ENCODE measurements around the gene PLXNC1.

Gene PLXNC1

DNA sequence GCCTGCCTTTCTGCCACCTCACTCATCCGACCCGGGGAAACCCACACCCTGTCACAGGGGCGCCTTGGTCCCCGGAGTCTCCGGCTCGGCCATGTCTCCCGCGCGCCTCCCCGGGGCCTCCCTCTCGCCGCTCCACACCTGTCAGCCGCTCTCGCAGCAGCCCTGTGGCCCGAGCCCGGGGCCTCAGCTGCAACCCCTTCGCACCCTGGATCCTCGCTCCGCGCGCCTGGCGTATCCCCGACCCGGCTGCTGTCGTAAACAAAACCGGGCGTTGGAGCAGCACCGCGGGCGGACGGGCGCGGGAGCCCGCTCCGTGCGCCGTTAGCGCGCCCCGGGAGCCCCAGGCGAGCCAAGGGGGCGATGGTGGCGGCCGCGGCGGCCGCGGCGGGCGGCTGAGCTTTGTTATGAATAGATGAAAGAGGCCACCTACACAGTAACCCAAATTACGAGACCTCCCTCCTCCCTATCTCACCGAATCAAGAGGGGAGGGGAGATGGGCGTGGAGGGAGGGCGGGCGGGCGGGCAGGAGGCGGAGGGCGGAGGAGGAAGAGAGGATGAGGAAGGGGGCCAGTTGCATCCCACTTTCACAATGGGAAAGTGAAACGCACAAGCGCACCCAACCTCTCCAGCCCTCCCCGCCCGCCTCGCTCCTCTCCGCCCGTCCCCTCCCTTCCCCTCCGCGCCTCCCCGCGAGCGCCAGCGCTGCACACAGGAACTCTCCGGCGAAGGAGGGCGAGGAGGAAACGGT is at the start of gene PLXNC1:
PLXNC1 (plus strand) TSS at position 587 of the 748 bp plus-strand sequence. CDS start 395 bp downstream, outside the sequence.
- DNase-seq = peak; percentile 40

DNA sequence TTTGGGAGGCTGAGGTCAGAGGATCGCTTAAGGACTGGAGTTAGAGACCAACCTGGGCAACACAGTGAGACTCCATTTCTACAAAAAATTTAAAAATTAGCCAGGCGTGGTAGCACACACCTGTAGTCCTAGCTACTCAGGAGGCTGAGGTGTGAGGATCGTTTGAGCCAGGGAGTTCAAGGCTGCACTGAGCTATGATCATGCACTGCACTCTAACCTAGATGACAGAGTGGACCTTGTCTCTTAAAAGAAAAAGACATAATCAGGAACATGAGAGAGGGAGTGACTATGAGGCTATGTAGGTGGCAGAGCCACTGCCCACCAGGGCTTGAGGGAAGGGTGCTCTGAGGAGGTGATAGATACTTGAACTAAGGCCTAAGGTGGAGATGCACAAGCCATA is 49.2 kb upstream of the PLXNC1 start:
- DNase-seq = no peak

DNA sequence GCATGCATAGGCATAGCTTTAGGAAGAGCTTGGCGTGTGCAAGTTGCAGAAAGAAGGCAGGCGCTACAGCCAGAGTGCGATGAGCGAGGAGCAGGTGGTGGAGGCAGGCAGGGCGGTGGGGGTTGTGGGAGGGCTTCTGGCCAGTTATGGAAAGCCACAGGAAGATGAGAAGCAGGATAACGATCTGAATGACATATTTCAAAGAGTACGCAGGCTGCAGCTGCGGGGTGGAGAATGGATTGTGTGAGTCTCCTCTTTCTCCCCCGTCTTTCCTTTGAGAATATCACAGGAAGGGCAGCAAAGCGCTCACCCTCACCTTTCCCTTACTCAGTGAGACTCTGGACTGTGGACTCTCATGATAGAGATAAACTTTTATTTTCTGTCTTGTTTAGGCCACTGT is 48.7 kb upstream of the PLXNC1 start:
- peak; percentile 48 for DNase-seq

DNA sequence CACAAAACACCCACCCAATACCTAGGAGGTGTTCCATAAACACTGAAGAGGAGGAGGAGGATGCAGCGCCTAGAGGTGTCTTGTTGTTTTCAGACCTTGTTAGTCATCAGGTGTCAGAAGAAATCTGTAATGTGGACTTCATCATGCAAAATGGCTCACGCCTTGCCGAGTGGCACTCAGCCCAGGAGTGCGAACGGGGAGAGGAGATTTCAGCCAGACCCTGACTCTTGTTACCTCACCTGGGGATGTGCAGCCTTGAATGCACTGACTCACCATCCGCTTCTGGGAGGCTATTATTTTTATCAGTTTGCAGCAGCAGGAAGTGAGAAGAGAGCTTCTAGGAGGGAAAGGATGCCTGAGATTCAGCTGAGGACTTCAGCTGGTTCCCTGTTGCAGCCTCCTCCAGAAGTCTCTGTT is 48.2 kb upstream of the PLXNC1 start:
- DNase-seq = no peak

DNA sequence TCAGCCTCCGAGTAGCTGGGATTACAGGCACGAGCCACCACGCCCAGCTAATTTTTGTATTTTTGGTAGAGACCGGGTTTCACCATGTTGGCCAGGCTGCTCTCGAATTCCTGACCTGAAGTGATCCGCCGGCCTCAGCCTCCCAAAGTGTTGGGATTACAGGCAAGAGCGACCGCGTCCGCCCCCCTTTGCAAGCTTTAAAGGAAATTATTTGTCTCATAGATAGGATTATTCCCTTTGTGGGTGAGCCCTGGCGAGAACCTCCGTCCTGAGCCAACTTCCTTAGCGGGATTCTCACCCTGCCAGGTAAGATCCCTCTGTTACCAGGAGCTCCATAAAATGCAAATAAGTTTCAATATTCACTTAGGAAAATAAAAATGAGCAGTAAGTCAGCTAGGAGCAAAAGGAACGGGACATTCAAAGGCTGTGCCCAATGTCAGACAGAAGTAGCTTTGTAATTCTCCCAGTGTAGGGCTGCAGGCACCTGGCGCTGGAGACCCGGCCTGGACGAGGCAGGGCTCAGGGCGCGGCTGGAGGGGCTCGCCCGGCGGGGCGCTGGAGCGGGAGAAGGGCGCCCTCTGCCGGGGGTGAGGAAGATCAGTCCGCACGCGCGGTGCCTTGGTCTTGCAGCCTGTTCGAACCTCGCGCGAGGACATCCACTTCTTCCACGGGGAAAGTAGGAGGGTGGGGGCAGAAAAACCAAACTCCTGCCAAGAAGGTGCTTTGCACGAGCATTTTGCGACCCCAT is 47.2 kb upstream of the PLXNC1 start:
- DNase-seq = peak; percentile 75

DNA sequence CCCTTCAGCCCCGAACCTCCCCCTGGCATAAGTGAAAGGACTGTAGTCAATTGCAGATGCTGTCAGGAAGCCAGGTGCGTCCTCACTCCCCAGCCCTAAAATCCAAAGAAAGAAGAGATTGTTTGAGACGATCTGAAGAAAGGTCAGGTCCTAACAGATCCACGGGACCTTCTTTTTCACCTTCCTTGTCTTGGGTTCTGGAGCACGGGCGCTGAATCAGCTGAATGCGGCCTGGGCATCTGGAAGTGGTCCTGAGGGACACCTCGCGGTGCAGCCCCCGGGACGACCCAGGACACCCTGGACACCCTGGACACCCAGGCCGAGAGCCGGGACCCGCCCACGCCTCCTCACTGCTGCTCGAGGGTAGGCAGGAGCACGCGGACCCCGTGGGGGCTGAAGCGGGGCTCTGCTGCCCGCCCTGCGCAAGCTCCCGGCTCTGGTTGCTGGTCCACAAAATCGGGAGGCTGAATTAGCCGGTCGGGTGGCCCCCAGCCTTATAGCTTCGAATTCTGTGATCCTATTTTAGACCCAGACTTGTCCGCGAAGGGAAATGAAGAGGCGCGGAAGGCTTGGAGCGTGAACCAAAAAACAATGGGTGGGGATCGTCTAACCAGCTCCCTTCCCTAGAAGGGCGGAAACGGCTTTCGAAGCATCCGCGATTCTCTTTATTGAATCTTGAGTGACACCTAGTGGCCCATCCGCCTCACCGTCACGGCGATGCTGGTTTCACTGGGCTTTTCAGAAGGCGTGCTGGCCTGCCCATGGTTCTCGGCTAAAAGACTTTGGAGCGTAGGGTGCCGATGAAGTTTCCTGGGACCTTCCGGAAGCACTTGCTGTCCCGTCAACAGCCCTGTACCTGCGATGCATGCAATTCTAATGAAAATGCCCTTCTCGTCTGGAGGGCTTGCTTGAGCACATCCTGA is 46.4 kb upstream of the PLXNC1 start:
- DNase-seq = peak; percentile 90

DNA sequence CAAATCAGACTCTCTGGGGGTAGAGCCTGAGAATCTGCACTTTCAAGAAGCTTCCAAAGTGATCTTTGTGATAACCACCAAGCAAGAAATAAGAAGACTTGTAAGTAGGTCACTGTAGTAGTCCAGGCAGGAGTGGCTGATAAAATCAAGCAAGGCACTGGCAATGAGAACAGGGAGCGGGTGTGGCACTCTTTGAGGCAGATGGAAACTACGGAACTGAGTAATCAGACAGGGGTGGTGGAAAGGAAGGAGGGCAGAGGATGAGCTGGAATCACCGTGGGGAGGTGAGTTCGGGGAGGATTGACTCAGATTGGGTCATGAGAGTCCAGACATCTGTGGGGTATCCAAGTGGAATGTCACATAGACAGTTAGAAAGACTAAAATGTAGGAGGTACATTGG is 44.4 kb upstream of the PLXNC1 start:
- DNase-seq = no peak

DNA sequence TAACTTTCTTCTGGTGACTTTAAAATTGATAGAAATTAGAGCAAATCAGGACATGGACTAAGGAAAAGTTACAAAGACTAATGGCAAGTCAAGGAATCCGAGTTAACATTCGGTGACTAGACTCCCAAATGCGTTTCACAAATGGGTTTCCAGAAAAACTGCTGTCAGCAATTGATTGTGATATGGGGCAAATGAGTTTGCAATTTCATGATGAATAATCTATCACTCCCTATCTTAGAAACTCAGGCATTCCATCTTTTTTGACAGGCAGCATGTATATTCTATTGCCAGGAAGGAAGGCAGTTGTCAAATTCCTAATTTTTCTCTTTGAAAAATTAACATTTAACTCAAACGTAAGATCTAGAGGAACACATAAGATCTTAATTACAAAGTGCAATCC is 40.5 kb upstream of the PLXNC1 start:
- DNase-seq = no peak

DNA sequence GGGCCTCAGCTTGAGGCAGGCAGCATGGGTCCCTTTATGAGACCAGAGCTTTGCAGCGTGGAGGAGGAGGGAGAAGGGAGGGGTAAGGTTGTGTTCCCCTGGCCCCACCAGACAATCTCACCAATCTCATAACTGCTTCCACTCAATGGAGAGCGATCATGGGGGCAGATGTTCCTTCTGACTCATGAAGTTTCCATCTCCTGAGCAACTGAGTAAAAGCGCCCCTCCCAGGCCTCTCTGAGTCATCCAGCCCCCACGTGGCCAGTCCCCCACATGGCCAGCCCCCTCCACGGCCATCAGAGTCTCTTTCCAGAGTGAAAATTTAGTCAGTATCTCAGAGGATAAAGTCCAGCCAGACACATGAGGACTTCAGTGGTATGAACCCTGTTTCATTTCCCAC is 39.2 kb upstream of the PLXNC1 start:
- DNase-seq = no peak

DNA sequence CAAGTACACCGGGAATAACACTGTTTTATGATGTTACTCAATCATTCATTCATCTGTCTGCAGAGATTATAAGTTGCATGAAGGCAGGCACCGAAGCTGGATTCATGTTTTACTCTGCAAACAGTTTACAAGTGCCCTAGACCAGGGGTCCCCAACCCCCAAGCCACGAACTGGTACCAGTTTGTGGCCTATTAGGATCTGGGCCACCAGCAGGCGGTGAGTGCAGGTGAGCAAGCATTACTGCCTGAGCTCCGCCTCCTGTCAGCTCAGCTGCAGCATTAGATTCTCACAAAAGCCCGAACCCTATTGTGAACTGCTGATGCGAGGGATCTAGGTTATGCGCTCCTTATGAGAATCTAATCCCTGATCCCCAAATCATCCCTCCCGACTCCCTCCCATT is 38.1 kb upstream of the PLXNC1 start:
- DNase-seq = no peak

DNA sequence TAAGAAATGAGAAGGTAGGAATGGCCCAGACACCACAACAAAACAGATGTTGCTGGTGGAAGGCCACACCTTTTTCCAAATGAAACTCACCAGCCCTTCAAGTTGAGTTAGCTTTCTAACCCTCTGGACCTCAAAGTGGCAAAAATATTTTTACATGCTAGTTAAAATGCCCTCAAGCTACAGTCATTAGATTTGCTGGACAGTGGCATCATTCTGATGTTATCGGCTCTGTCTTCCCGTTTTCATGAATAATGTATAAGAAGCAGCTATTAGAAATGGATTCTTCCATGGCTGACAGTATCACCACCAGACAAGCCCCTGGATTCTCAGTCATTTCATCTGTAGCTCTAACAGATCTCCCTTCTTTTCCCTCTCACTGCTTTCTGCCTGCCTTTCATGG is 37.1 kb upstream of the PLXNC1 start:
- DNase-seq = no peak

DNA sequence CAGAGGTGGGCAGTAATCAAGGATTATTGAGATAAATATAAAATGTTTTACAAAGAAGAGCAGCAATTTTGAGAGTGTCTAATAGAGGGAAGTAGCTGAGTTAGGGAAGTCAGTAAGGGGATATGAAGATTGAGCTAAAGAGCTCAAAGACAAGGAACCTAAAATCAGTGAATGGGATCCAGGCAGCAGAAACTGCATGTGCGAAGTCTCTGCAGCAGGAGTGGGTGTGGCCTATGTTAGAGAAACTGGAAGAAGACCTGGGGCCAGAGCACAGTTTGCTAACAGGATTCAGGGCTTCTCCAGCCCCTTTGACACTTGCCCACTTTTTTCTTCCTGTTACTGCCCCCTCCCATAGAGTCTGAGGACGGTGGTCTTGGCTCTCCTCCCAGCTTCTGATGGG is 36.3 kb upstream of the PLXNC1 start:
- no peak for DNase-seq

DNA sequence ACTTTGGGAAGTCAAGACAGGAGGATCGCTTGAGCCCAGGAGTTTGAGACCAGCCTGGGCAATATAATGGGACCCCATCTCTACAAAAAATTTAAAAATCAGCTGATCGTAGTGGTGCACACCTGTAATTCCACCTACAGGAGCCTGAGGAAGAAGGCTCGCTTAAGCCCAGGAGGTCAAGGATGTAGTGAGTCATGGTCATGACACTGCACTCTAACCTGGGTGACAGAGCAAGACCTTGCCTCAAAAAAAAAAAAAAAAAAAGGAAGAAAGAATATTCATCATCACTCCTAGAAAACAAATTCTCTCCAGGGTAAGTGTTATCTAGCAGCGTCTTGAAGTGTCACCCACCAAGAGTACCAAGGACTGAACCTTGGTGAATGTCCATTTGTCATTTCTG is 34.2 kb upstream of the PLXNC1 start:
- no peak for DNase-seq

DNA sequence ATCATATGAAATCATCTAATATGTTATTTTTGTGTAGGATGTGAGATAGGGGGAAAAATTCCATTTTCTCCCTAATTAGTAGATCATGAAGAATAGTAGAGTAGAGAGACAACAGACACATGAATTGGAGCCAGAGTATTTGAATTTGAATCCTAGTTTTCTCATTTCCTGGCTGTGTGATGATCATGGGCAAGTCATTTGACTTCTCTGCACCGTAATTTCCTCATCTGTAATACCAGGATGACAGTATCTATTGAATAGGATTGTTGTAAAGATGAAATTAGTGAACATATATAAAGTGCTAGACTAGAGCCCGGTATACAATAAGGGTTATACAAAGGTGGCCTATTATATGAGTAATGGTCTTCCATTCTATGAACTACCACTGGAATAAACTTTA is 32.2 kb upstream of the PLXNC1 start:
- no peak for DNase-seq

DNA sequence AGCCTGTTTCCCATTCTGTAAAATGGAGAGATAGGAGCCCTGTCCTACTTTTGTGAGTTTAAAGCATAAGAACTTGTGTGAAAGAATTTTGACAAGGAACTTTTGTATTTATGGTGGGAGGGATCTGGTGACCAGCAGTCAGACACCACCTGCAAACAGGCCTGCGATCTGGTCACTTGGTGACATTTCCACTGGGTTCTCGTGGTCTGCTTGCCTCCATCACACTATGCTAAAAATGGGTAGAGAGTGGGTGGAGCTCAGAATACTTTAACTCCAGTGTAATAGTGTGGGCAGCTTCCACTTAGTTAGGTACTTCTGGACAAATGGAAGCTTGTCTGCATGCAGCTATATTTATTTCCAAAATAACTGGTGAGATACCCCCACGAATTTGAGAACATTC is 26.5 kb upstream of the PLXNC1 start:
- DNase-seq = no peak

DNA sequence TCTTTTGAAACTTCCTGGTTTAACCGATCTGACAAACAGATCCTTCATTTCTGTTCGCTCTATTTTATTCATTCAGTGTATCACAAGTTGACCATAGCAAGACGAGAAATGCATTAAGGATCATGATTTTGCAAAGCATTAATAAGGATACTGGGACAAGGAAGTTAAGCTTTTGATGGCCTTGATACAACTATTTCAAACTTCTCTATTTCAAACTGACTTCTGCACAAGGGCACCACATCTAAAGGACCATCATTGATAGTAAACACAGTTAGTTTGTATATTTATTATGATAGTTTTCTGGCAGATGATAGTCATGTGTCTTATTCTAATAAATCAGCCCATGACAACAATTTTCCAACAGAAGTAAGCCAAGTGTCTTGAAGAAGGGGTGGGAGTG is 25.8 kb upstream of the PLXNC1 start:
- DNase-seq = no peak

DNA sequence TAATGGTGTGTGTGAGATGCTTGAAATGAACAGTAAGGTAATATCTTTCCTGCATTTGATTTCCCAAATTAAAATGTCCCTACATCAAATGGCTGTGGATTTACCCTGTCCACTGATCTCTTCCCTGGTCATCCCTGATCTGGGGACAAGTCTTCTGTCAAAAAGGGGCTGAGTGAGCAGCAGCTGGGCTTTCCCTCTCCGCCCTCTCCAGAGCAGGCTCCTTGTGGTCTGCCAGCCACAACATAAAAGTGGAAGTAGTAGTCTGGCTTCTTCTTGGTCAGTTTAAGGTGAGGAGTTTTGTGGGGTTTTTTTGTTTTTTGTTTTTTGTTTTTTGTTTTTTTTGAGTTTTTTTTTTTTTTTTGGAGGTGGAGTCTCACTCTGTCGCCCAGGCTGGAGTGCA is 25.2 kb upstream of the PLXNC1 start:
- no peak for DNase-seq

DNA sequence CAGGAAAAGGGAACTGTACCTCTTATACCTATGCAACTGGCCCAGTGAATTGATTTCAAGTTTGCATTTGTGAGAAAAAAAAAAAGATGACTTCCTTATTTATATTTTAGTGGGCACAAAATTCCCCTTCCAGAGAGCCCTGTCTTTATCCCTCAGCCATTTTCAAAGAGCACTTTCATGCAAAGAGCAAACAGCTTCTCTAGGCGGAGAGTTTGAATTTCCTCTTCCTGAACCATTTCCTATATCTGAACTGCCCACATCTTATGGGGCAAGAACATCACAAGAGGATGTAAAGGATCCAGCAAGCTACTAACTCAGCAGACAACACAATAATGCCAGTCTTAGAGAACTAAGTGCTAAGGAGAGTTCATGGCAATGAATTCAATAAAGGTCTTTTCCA is 22.3 kb upstream of the PLXNC1 start:
- no peak for DNase-seq

DNA sequence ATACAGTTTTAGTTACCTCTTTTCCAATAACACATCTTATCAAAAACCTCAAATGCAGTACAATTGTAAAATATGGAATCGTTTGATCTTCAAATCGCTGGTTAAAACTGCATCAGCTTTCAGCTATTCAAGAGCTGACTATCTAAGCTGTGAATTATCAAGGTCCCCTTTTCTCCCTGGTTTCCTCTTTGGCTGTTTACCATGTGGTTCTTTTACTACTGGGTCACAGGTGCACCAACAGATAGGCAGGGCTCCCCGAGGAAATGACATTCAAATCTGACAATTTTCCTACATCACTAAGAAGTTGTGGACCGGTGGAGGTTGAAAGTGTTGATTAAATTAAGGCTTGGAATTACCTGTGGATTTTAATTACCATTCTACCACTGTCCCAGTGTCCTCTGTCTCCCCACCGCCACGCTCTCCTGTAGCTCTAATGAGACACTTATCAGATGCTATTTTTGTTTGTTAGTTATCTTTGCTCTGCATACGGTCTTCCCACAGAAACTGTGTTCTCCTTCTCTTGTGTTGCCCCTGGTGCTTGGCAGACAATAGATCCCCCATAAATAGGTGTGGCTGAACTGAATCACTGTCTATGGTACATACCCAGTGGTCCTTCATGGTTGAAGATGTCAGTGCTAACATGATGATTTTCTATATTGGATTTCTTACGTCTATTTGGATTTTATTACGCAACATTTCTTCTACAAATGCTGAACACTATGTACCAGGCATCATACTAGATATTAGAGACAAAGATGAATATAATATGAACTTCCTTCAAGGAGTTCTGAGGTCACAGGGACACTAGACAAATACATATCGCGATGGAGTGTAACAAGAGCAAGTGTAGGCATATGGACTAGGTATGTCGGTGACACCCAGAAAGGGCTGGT is 20.9 kb upstream of the PLXNC1 start:
- DNase-seq = no peak

DNA sequence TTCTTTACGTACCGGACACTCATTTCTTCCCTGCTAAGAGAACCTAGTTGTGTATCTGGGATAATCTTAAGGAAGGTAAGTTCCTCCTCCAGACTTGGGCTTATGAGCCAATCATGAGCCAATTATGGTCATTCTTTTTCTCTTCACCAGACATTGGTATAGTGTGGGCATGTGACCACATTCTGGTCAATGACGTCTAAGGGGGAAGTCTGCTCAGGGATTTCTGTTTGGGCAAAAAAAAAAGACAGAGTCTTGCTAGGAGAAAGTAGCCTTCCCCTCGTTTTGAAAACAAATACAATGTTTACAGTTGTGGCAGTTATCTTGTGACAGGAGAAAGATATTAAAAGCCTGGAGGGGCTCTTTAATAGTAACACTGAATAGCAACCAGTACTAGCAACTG is 20.1 kb upstream of the PLXNC1 start:
- DNase-seq = no peak

DNA sequence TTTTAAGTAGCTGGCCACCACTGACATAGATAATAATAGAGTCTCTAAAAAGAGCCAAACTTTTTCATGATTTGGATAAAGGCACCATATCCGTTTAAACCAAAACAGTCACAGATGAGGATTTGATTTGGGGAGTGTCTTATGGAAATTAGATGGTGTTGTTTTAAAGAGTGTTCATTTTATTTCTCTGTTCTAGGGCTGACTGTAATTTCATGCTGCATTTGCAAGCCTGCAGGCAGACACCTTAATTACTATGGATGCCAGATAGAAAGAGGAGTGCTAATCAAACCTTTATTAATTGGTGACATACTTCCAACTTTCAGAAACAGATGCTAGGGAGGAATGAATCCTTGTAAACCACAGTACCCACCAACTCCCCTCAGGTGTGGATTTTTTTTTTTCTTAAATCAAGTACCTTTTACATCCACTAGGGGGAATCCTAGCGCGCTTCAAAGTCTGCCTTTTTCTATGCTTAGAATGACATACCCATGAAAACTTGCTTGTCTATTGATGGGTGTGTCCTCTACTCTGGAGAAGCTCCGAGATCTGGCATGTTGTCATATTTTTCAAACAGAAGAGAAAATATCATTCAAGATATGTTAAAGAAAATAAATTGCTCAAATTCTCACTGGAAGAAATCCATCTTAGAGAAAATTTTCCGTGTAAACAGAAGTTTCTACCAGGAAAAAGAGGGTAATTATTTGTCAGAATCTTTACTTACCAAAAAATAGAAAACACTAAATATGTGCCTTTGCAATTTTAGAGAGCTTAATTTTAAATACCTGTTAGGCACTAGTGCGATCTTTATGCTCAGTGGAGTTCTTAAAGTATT is 14.2 kb upstream of the PLXNC1 start:
- peak; percentile 33 for DNase-seq

DNA sequence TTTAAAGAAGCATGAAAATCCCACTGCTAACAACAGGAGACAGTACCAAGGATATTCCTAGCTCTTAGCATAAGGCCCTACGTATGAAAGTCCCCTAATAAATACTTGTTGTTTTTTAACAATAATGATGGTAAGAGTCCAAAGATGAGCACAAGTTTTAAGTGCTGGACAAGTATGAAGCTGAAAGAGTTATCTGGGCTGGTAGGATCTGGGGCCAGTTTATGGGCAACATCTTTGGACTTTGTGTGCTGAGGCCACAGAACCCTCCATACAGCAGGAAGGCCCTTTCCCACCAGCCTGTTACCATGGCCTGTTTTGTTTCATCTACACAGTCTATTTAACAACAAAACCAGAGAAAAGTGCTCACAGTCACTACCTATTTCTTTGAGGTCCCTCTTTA is 12.5 kb upstream of the PLXNC1 start:
- no peak for DNase-seq
